Vagina (tissue), 2 donors: Measurements from ENCODE around the gene KITLG. TPM values are rescaled to one million over a fixed set of nuclear protein-coding genes. Genes with fewer than 3 reads are reported as not detected.

Experiments
- DNase-seq, 2 donors: peaks; one replicate each; pipeline ENCODE4 v3.0.0-alpha.2; 2017; ENCODE audit errors: extremely low spot score in 2 of 2
- H3K27ac ChIP-seq: fragments of 200-600 bp; sonication (generic); one replicate; pipeline ENCODE4 v1.5.1; 2019
- H3K27me3 ChIP-seq: fragments of 200-600 bp; sonication (generic); one replicate; pipeline ENCODE4 v1.5.1; 2019
- H3K36me3 ChIP-seq, 2 donors: fragments of 200-600 bp; sonication (generic); one replicate each; pipeline ENCODE4 v1.5.1; 2017 to 2019
- H3K4me1 ChIP-seq: fragments of 200-600 bp; sonication (generic); one replicate; pipeline ENCODE4 v1.5.1; 2019
- H3K4me3 ChIP-seq, 2 donors: fragments of 200-600 bp; sonication (generic); 1 replicate in 1 of 2; 2 replicates in 1 of 2; pipeline ENCODE4 v1.5.1; 2016 to 2019
- H3K9me3 ChIP-seq: fragments of 200-600 bp; sonication (generic); one replicate; pipeline ENCODE4 v1.5.1; 2019
- CTCF ChIP-seq, 3 experiments: fragments of 450-650 bp in 2 of 3; fragments of 200-600 bp in 1 of 3; sonication (generic) in 1 of 3; IDR thresholded peaks; one replicate each; pipeline ENCODE4 v1.5.1; 2017 to 2019; ENCODE audit warnings: antibody characterized with exemption in 3 of 3, mild to moderate bottlenecking in 2 of 3, moderate library complexity in 2 of 3
- POLR2A ChIP-seq, 2 donors: fragments of 450-650 bp; IDR thresholded peaks; one replicate each; pipeline ENCODE4 v1.6.1; 2017; ENCODE audit warnings: antibody characterized with exemption in 2 of 2, mild to moderate bottlenecking in 2 of 2, moderate library complexity in 2 of 2
- POLR2AphosphoS5 ChIP-seq, 2 donors: sonication (generic); formaldehyde crosslinking; IDR thresholded peaks; one replicate each; pipeline ENCODE4 v1.9.0; 2017; ENCODE audit warnings: antibody characterized with exemption in 2 of 2, mild to moderate bottlenecking in 2 of 2, low read depth in 1 of 2; ENCODE audit not compliant: insufficient read depth in 1 of 2
- intact Hi-C: fragments of 100-400 bp; cut with DNase I; formaldehyde crosslinking; loops from one replicate; pipeline ENCODE4 v1.15.1; 2023
- small RNA-seq: library from RNA; depleted of rRNA; stranded (forward); fragments of <200 nt; gene quantifications from one replicate; pipeline ENCODE3, GENCODE V24; 2016
- total RNA-seq: library from RNA; depleted of rRNA; stranded (reverse); fragments of >200 nt; gene quantifications from one replicate; pipeline ENCODE4 v1.2.3, GENCODE V29; 2016

The KITLG gene
- total RNA-seq, 1 donor from 2014 or later = 20.4 TPM

DNA sequence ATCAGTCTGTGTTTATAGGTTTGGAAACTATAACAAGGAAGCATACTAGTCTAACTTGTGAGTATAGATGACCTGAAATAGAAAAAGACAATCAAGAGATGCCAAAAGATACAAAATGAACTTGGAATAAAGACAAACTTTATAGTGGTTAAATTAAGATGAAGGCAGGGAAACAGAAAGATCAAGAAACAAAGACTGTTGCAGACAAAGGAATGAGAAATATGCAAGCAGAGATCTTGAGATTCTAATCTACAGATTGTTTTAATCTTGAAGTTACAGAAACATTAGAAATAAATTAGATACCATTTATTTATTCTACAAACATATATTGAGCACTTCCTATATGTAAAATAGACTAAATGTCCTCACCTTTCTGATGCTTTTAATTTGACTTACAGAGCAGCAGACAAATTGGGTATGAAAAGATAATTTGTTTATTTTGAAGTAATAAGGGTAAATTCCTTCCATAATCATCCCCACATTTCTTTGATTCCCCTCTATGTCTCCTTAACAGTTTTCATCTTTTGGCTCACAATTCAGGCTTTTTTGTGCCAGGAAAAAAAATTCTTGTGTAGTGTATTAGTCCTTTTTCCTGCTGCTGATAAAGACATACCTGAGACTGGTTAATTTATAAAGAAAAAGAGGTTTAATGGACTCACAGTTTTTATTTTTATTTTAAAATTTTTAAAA is 134.4 kb downstream of the KITLG start:
- H3K27ac ChIP-seq = no peak overlapping the region
- no peaks in the 10 kb centered on the region for H3K4me1 ChIP-seq
- TF ChIP-seq POLR2AphosphoS5 (IDR thresholded peaks at IDR 0.05; ENCODE audit: insufficient read depth in 1 of 2, low read depth in 1 of 2) (no peak), CTCF (IDR thresholded peaks at IDR 0.05) (no peak), POLR2A (IDR thresholded peaks at IDR 0.05) (no peak)
- no peak for DNase-seq
- H3K36me3 ChIP-seq = no peaks in the 10 kb centered on the region
- no peak overlapping the region for H3K4me3 ChIP-seq
- intact Hi-C loops = no loop called here
- no peaks in the 10 kb centered on the region for H3K9me3 ChIP-seq
- no peaks in the 10 kb centered on the region for H3K27me3 ChIP-seq

GRCh38 chr12:88444481-88444880 is 135.8 kb downstream of the KITLG start:
- Histone ChIP-seq H3K9me3 (no peaks in the 10 kb centered on the region), H3K27me3 (no peaks in the 10 kb centered on the region), H3K4me1 (no peaks in the 10 kb centered on the region), H3K27ac (no peak overlapping the region), H3K4me3 (no peak overlapping the region), H3K36me3 (no peaks in the 10 kb centered on the region)
- no peak for DNase-seq
- TF ChIP-seq POLR2AphosphoS5 (IDR thresholded peaks at IDR 0.05; ENCODE audit: insufficient read depth in 1 of 2, low read depth in 1 of 2) = no peak
- no peak for TF ChIP-seq POLR2A (IDR thresholded peaks at IDR 0.05)
- no peak for TF ChIP-seq CTCF (IDR thresholded peaks at IDR 0.05)
- intact Hi-C loops = no loop called here

Small RNAs within 50 kb of the gene (small RNA-seq; reads per million reads assigned to genes)
- not detected for gene RNU1-117P
